IMR-90 (cell line): ENCODE data around the gene MEX3A. TPM values are rescaled to one million over a fixed set of nuclear protein-coding genes. Genes with fewer than 3 reads are reported as not detected.
A peak's percentile ranks its signal among the peaks of the same experiment; 100 is the strongest.

Source experiments
- ATAC-seq: fragments of 200-7000 bp; cut with Tn5 transposase; 2 replicates; pipeline ENCODE4 v1.9.1; 2020; ENCODE audit warnings: low read depth, mild to moderate bottlenecking, moderate library complexity
- BruUV-seq: library from RNA; stranded (reverse); fragments of 400-500 nt; replicated peaks from 2 replicates; lab custom pipeline; 2021; lab: Mats Ljungman, UMichigan
- CTCF ChIA-PET: fragments of 300-600 bp; formaldehyde crosslinking; extraction: SDS; loops from one replicate; lab custom pipeline; 2021; ENCODE audit warnings: antibody characterized with exemption; lab: Yijun Ruan, JAX
- POLR2A ChIA-PET: fragments of 300-600 bp; sonication (Branson Sonifier 250); formaldehyde crosslinking; loops from one replicate; lab custom pipeline; 2022; ENCODE audit warnings: antibody characterized with exemption; ENCODE audit not compliant: unreplicated experiment; lab: Charles Lee
- DNase-seq: peaks from one replicate; pipeline ENCODE4 v3.0.0; 2013
- H2AFZ ChIP-seq: replicated peaks from 2 replicates; pipeline ENCODE3; 2013; ENCODE audit warnings: low read length, mild to moderate bottlenecking; ENCODE audit not compliant: poor library complexity
- H2AK5ac ChIP-seq: 2 replicates; pipeline ENCODE4 v1.6.1; 2013; ENCODE audit warnings: low read depth, low read length, inconsistent platforms
- H2AK9ac ChIP-seq: replicated peaks from 2 replicates; pipeline ENCODE3; 2013; ENCODE audit warnings: mild to moderate bottlenecking, low read depth, low read length, moderate library complexity; ENCODE audit not compliant: poor library complexity
- H2BK120ac ChIP-seq: 2 replicates; pipeline ENCODE4 v1.6.1; 2013; ENCODE audit warnings: low read depth, low read length, inconsistent platforms
- H2BK15ac ChIP-seq: 3 replicates; pipeline ENCODE4 v1.6.1; 2013; ENCODE audit warnings: low read depth, low read length, inconsistent platforms
- H2BK20ac ChIP-seq: 2 replicates; pipeline ENCODE4 v1.6.1; 2013; ENCODE audit warnings: low read depth, mild to moderate bottlenecking, inconsistent platforms, low read length, moderate library complexity
- H2BK5ac ChIP-seq: 2 replicates; pipeline ENCODE4 v1.6.1; 2013; ENCODE audit warnings: mild to moderate bottlenecking, low read depth, low read length, inconsistent platforms; ENCODE audit not compliant: poor library complexity, severe bottlenecking
- H3K14ac ChIP-seq: replicated peaks from 2 replicates; pipeline ENCODE4 v1.6.1; 2013; ENCODE audit warnings: low read depth, low read length, inconsistent platforms
- H3K18ac ChIP-seq: 2 replicates; pipeline ENCODE4 v1.6.1; 2013; ENCODE audit warnings: low read depth, low read length, control low read depth
- H3K23ac ChIP-seq: 2 replicates; pipeline ENCODE4 v1.6.1; 2013; ENCODE audit warnings: low read depth, low read length, inconsistent platforms
- H3K27ac ChIP-seq: 2 replicates; pipeline ENCODE4 v1.5.1; 2013; ENCODE audit warnings: mild to moderate bottlenecking, control low read depth, low read length; ENCODE audit not compliant: insufficient read depth
- H3K27me3 ChIP-seq: 2 replicates; pipeline ENCODE4 v1.6.1; 2013; ENCODE audit warnings: low read length; ENCODE audit not compliant: control insufficient read depth, insufficient read depth
- H3K36me3 ChIP-seq: 2 replicates; pipeline ENCODE4 v1.6.1; 2013; ENCODE audit warnings: low read length, mixed read lengths; ENCODE audit not compliant: control insufficient read depth, insufficient read depth
- H3K4ac ChIP-seq: 2 replicates; pipeline ENCODE4 v1.6.1; 2013; ENCODE audit warnings: low read depth, low read length, inconsistent platforms
- H3K4me1 ChIP-seq: 2 replicates; pipeline ENCODE4 v1.6.1; 2013; ENCODE audit warnings: low read length, mixed read lengths; ENCODE audit not compliant: control insufficient read depth, insufficient read depth
- H3K4me2 ChIP-seq: 2 replicates; pipeline ENCODE4 v1.6.1; 2013; ENCODE audit warnings: low read depth, mild to moderate bottlenecking, control low read depth, low read length, moderate library complexity
- H3K4me3 ChIP-seq: 2 replicates; pipeline ENCODE4 v1.5.1; 2013; ENCODE audit warnings: low read depth, mild to moderate bottlenecking, control low read depth, low read length, moderate library complexity; ENCODE audit not compliant: insufficient read depth
- H3K56ac ChIP-seq: 2 replicates; pipeline ENCODE4 v1.6.1; 2013; ENCODE audit warnings: low read length, inconsistent platforms; ENCODE audit not compliant: insufficient read depth; ENCODE audit errors: extremely low read depth
- H3K79me1 ChIP-seq, 2 experiments: 2 replicates each; pipeline ENCODE4 v1.6.1; 2013; ENCODE audit warnings: low read length in 2 of 2, inconsistent platforms in 1 of 2, low read depth in 1 of 2
- H3K9ac ChIP-seq: 2 replicates; pipeline ENCODE4 v1.6.1; 2013; ENCODE audit warnings: low read depth, low read length, control low read depth
- H3K9me1 ChIP-seq: 2 replicates; pipeline ENCODE4 v1.6.1; 2013; ENCODE audit warnings: low read length, inconsistent platforms; ENCODE audit not compliant: insufficient read depth
- H3K9me3 ChIP-seq: 2 replicates; pipeline ENCODE4 v1.6.1; 2013; ENCODE audit warnings: low read length; ENCODE audit not compliant: control insufficient read depth, insufficient read depth
- H4K20me1 ChIP-seq: 2 replicates; pipeline ENCODE4 v1.6.1; 2013; ENCODE audit warnings: low read length, inconsistent platforms; ENCODE audit not compliant: insufficient read depth
- H4K5ac ChIP-seq: 2 replicates; pipeline ENCODE4 v1.6.1; 2013; ENCODE audit warnings: mild to moderate bottlenecking, low read depth, low read length, control low read depth
- H4K8ac ChIP-seq, 2 experiments: 2 replicates each; pipeline ENCODE4 v1.6.1; 2013; ENCODE audit warnings: low read depth in 2 of 2, low read length in 2 of 2, control low read depth in 1 of 2, inconsistent platforms in 1 of 2
- H4K91ac ChIP-seq: 2 replicates; pipeline ENCODE4 v1.6.1; 2013; ENCODE audit warnings: low read depth, low read length, inconsistent platforms; ENCODE audit not compliant: insufficient read depth
- BHLHE40 ChIP-seq: fragments of 150-350 bp; IDR thresholded peaks from 2 replicates; pipeline ENCODE4 v1.6.1; 2016; ENCODE audit warnings: mild to moderate bottlenecking, low read depth, low read length
- CEBPB ChIP-seq: IDR thresholded peaks from 2 replicates; pipeline ENCODE4 v1.6.1; 2012; ENCODE audit warnings: low read depth, low read length, improper control_type of control experiment
- CHD1 ChIP-seq: IDR thresholded peaks from 2 replicates; pipeline ENCODE4 v1.6.1; 2012; ENCODE audit warnings: low read depth, low read length, improper control_type of control experiment
- CTCF ChIP-seq: conservative IDR thresholded peaks from 2 replicates; pipeline ENCODE4 v1.5.1; 2012; ENCODE audit warnings: mild to moderate bottlenecking, low read depth, low read length, improper control_type of control experiment
- ELK1 ChIP-seq: fragments of 150-350 bp; IDR thresholded peaks from 2 replicates; pipeline ENCODE4 v1.6.1; 2016; ENCODE audit warnings: low read depth, mild to moderate bottlenecking, low read length, moderate library complexity, borderline replicate concordance
- FOS ChIP-seq: fragments of 150-350 bp; IDR thresholded peaks from 2 replicates; pipeline ENCODE4 v1.6.1; 2016; ENCODE audit warnings: low read depth, low read length
- MAZ ChIP-seq: IDR thresholded peaks from 2 replicates; pipeline ENCODE4 v1.6.1; 2012; ENCODE audit warnings: low read depth, mild to moderate bottlenecking, low read length, improper control_type of control experiment, moderate library complexity, borderline replicate concordance
- MXI1 ChIP-seq: IDR thresholded peaks from 2 replicates; pipeline ENCODE4 v1.6.1; 2012; ENCODE audit warnings: low read depth, mild to moderate bottlenecking, low read length, moderate library complexity, borderline replicate concordance
- NFE2L2 ChIP-seq: fragments of 150-350 bp; IDR thresholded peaks from 2 replicates; pipeline ENCODE4 v1.6.1; 2016; ENCODE audit warnings: low read depth, mild to moderate bottlenecking, low read length
- POLR2A ChIP-seq: IDR thresholded peaks from 2 replicates; pipeline ENCODE4 v1.6.1; 2012; ENCODE audit warnings: mild to moderate bottlenecking, low read depth, low read length
- RAD21 ChIP-seq: IDR thresholded peaks from 2 replicates; pipeline ENCODE4 v1.6.1; 2012; ENCODE audit warnings: low read length, improper control_type of control experiment
- RCOR1 ChIP-seq: IDR thresholded peaks from 2 replicates; pipeline ENCODE4 v1.6.1; 2012; ENCODE audit warnings: mild to moderate bottlenecking, low read length, improper control_type of control experiment; ENCODE audit not compliant: insufficient replicate concordance
- RFX5 ChIP-seq: IDR thresholded peaks from 2 replicates; pipeline ENCODE4 v1.8.0; 2012; ENCODE audit warnings: low read depth, mild to moderate bottlenecking, low read length, moderate library complexity
- SMC3 ChIP-seq: fragments of 150-350 bp; IDR thresholded peaks from 2 replicates; pipeline ENCODE4 v1.6.1; 2016; ENCODE audit warnings: low read depth, mild to moderate bottlenecking, antibody characterized with exemption, low read length, moderate library complexity
- USF2 ChIP-seq: fragments of 150-350 bp; IDR thresholded peaks from 2 replicates; pipeline ENCODE4 v1.6.1; 2017; ENCODE audit warnings: mild to moderate bottlenecking, antibody characterized with exemption, low read length, low read depth
- WGBS, 2 experiments: methylation state at CpG; one replicate each; pipeline versions ENCODE4 v1.1.5 to v1.1.7; 2013; ENCODE audit warnings: missing lambda C conversion rate in 2 of 2; ENCODE audit not compliant: insufficient read length in 1 of 2; ENCODE audit errors: extremely low coverage in 2 of 2; 5-methylcytosine and 5-hydroxymethylcytosine counted together
- dilution Hi-C: fragments of 300-500 bp; cut with HindIII; formaldehyde crosslinking; loops from one replicate; pipeline ENCODE4 v1.14.3; 2018; ENCODE audit warnings: low sequenced_read_pairs; ENCODE audit not compliant: unreplicated experiment
- in situ Hi-C: fragments of 300-500 bp; cut with MboI; formaldehyde crosslinking; loops from 3 replicates; pipeline ENCODE4 v1.14.3; 2019; ENCODE audit warnings: low sequenced_read_pairs, inconsistent platforms, mixed read lengths
- intact Hi-C: fragments of 100-400 bp; cut with micrococcal nuclease; formaldehyde crosslinking; loops from 2 replicates; pipeline ENCODE4 v1.10.0; 2022
- polyA plus RNA-seq, 3 experiments: library from polyadenylated mRNA; depleted of rRNA; stranded (reverse); fragments of >200 nt; gene quantifications; 2 replicates each; pipeline ENCODE4 v1.2.3, GENCODE V29; 2012; ENCODE audit warnings: low replicate concordance in 1 of 3
- total RNA-seq: library from RNA; depleted of rRNA; stranded (reverse); fragments of >200 nt; gene quantifications from 2 replicates; pipeline ENCODE4 v1.2.3, GENCODE V29; 2012

Gene MEX3A
- total and polyA plus RNA-seq, 2 of the 4 experiments (the other 2 are of a cell fraction): 2.3 to 9.0 TPM

DNA sequence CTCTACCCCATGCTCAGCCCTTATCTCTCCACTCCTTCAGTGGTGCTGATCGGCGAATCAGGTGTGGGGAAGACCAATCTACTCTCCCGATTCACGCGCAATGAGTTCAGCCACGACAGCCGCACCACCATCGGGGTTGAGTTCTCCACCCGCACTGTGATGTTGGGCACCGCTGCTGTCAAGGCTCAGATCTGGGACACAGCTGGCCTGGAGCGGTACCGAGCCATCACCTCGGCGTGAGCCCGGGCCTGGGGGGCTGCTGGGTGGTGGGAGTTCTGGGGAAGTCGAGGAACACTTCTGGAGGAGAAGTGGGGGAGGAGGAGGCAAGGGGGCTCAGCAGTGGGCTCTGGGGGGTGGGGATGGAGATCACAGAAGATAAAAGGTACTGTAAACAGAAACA, 16.4 kb downstream of the MEX3A start:
- Histone ChIP-seq H3K4me2 (no peak overlapping the region), H3K9me1 (peaks cover 2% of the 10 kb centered on the region; the same call in 1 of the 2 replicates), H3K9ac (no peak overlapping the region), H2BK20ac (no peak overlapping the region), H2BK5ac (no peak overlapping the region), H3K23ac (no peak overlapping the region), H3K56ac (no peak overlapping the region), H2BK120ac (no peak overlapping the region), H2BK15ac (no peak overlapping the region), H4K5ac (no peak overlapping the region), H3K36me3 (no peaks in the 10 kb centered on the region), H3K4me3 (no peak overlapping the region), H3K27me3 (no peaks in the 10 kb centered on the region), H4K91ac (no peak overlapping the region), H4K8ac (no peak overlapping the region), H2AFZ (peak overlapping the region; percentile 65), H2AK5ac (no peak overlapping the region), H3K4ac (no peak overlapping the region), H4K20me1 (no peaks in the 10 kb centered on the region), H3K9me3 (no peaks in the 10 kb centered on the region), H3K4me1 (peaks cover 5% of the 10 kb centered on the region), H3K18ac (no peak overlapping the region), H3K79me1 (no peaks in the 10 kb centered on the region), H2AK9ac (peak overlapping the region; percentile 29), H3K14ac (no peak overlapping the region), H3K27ac (no peak overlapping the region)
- in situ Hi-C loops (loop anchor here (5.0 kb wide), 1 partner anchor 129 kb away; no protein-coding TSS in a partner anchor), intact Hi-C loops (loop anchor here (1.0 kb wide), 2 partner anchors 40 to 128 kb away; no protein-coding TSS in a partner anchor), dilution Hi-C loops (no loop called here)
- no peak for TF ChIP-seq RAD21
- no peak for TF ChIP-seq MAZ
- no peak for TF ChIP-seq BHLHE40
- no peak for TF ChIP-seq RCOR1
- TF ChIP-seq SMC3: no peak
- no peak for TF ChIP-seq USF2
- no peak for TF ChIP-seq MXI1
- TF ChIP-seq POLR2A: no peak
- TF ChIP-seq ELK1: no peak
- no peak for TF ChIP-seq RFX5
- no peak for TF ChIP-seq CTCF
- no peak for TF ChIP-seq CEBPB
- no peak for TF ChIP-seq CHD1
- no peak for TF ChIP-seq FOS
- TF ChIP-seq NFE2L2: no peak
- BruUV-seq: no TSS peak
- DNase-seq: no peak
- ATAC-seq: no peak
- WGBS, 2 experiments: 65% methylated on average over 10 of the region's 16 CpGs; no CpG with 5 or more reads in 1 of the 2 experiments
- ChIA-PET CTCF (interaction anchor here (0.6 to 1.3 kb wide), 7 partner anchors 10 to 138 kb away, joined by 3 to 7 read pairs (median 5); no protein-coding TSS in a partner anchor), POLR2A (no interaction called here)
